ENCODE results near the gene KRT82.
A peak's percentile ranks its signal among the peaks of the same experiment; 100 is the strongest.

KRT82 gene

GRCh38 chr12:52435659-52435999 lies 29.5 kb upstream of the KRT82 start:
- DNase-seq (ENCODE audit: low spot score) = no peak

GRCh38 chr12:52434760-52435530 lies 28.8 kb upstream of the KRT82 start:
- DNase-seq (ENCODE audit: low spot score) = no peak

- DNase-seq (ENCODE audit: low spot score) = no peak
Observed at GRCh38 chr12:52434081-52434733, 28.1 kb upstream of the KRT82 start, which contains the start of gene KRT75. TSS of gene KRT75 (minus strand) at chr12:52434371. CDS start at chr12:52434304, 67 bp downstream.

- DNase-seq (ENCODE audit: low spot score) = no peak
Observed at GRCh38 chr12:52433501-52434080, 27.5 kb upstream of the KRT82 start.

- no peak for DNase-seq (ENCODE audit: low spot score)
Observed at GRCh38 chr12:52432559-52433207, 26.5 kb upstream of the KRT82 start.

GRCh38 chr12:52428121-52428520 lies 22.0 kb upstream of the KRT82 start:
- no peak for DNase-seq (ENCODE audit: low spot score)

- DNase-seq (ENCODE audit: low spot score) = no peak
Observed at GRCh38 chr12:52427083-52427482, 20.9 kb upstream of the KRT82 start.

GRCh38 chr12:52426034-52426433 lies 19.9 kb upstream of the KRT82 start:
- DNase-seq (ENCODE audit: low spot score) = no peak

GRCh38 chr12:52425466-52425865 lies 19.3 kb upstream of the KRT82 start:
- no peak for DNase-seq (ENCODE audit: low spot score)

GRCh38 chr12:52423661-52424500 lies 17.7 kb upstream of the KRT82 start:
- DNase-seq (ENCODE audit: low spot score) = no peak

GRCh38 chr12:52423035-52423434 lies 16.9 kb upstream of the KRT82 start:
- DNase-seq (ENCODE audit: low spot score) = no peak

- peak; percentile 34 for DNase-seq (ENCODE audit: low spot score)
Observed at GRCh38 chr12:52419656-52420055, 13.5 kb upstream of the KRT82 start.

- no peak for DNase-seq (ENCODE audit: low spot score)
Observed at GRCh38 chr12:52418576-52419110, 12.5 kb upstream of the KRT82 start.

GRCh38 chr12:52417740-52418139 lies 11.6 kb upstream of the KRT82 start:
- no peak for DNase-seq (ENCODE audit: low spot score)

- DNase-seq (ENCODE audit: low spot score) = no peak
Observed at GRCh38 chr12:52416795-52417194, 10.7 kb upstream of the KRT82 start.

GRCh38 chr12:52415870-52416750 lies 10.0 kb upstream of the KRT82 start:
- DNase-seq (ENCODE audit: low spot score) = peak; percentile 67

GRCh38 chr12:52414936-52415335 lies 8.8 kb upstream of the KRT82 start:
- DNase-seq (ENCODE audit: low spot score) = no peak

GRCh38 chr12:52413782-52414345 lies 7.7 kb upstream of the KRT82 start:
- no peak for DNase-seq (ENCODE audit: low spot score)

- DNase-seq (ENCODE audit: low spot score) = no peak
Observed at GRCh38 chr12:52413202-52413601, 7.1 kb upstream of the KRT82 start.

GRCh38 chr12:52411815-52412214 lies 5.7 kb upstream of the KRT82 start:
- no peak for DNase-seq (ENCODE audit: low spot score)
